A673 (cell line): ENCODE measurements around the gene UXT.

ENCODE experiments used
- EZH2 ChIP-seq: fragments of 200-600 bp; sonication (generic); IDR thresholded peaks from 2 replicates; pipeline ENCODE4 v1.6.1; 2017; ENCODE audit warnings: borderline replicate concordance, low read depth, mild to moderate bottlenecking, mixed read lengths, antibody characterized with exemption, low read length; ENCODE audit not compliant: poor library complexity, severe bottlenecking
- TF ChIP-seq, protein P1 (sequence below): fragments of 300-800, 200-600 bp; sonication (generic); conservative IDR thresholded peaks from 2 replicates; pipeline ENCODE4 v1.5.1; 2017; ENCODE audit warnings: low read depth, mild to moderate bottlenecking, antibody characterized with exemption, low read length, moderate library complexity, mixed read lengths

DNA sequence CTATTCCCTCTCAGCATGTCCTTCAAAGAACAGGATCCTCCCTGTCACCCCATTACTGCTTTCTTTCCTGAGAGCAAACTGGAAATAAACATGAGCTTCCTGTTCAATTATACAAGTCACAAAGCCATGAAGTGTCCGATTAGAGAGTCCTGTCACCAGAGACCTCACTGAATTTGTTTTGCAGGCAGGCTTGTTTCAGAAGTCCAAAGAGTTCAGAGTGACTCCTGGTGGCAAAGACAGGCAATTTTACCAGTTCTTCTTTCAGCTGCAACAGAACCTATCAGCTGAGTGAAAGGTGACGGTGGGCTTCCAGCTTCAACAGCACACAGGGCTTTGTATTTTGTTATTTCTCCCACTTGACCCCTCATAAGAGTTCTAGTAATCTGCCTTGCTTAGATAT, 15.1 kb downstream of the UXT start:
- TF ChIP-seq EZH2 = no peak
- TF ChIP-seq, protein P1, sequence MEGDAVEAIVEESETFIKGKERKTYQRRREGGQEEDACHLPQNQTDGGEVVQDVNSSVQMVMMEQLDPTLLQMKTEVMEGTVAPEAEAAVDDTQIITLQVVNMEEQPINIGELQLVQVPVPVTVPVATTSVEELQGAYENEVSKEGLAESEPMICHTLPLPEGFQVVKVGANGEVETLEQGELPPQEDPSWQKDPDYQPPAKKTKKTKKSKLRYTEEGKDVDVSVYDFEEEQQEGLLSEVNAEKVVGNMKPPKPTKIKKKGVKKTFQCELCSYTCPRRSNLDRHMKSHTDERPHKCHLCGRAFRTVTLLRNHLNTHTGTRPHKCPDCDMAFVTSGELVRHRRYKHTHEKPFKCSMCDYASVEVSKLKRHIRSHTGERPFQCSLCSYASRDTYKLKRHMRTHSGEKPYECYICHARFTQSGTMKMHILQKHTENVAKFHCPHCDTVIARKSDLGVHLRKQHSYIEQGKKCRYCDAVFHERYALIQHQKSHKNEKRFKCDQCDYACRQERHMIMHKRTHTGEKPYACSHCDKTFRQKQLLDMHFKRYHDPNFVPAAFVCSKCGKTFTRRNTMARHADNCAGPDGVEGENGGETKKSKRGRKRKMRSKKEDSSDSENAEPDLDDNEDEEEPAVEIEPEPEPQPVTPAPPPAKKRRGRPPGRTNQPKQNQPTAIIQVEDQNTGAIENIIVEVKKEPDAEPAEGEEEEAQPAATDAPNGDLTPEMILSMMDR = peak; percentile 49
